Suprapubic skin (tissue), 4 donors: Measurements from ENCODE around the gene SATB2. TPM values are rescaled to one million over a fixed set of nuclear protein-coding genes. Genes with fewer than 3 reads are reported as not detected.

Source experiments
- DNase-seq, 2 donors: peaks; one replicate each; pipeline ENCODE4 v3.0.0-alpha.2; 2019; ENCODE audit warnings: low spot score in 2 of 2
- H3K27ac ChIP-seq: fragments of 200-600 bp; sonication (generic); one replicate; pipeline ENCODE4 v1.5.1; 2019
- H3K27me3 ChIP-seq: fragments of 200-600 bp; sonication (generic); one replicate; pipeline ENCODE4 v1.5.1; 2019
- H3K36me3 ChIP-seq: fragments of 200-600 bp; sonication (generic); one replicate; pipeline ENCODE4 v1.5.1; 2019
- H3K4me1 ChIP-seq: fragments of 200-600 bp; sonication (generic); one replicate; pipeline ENCODE4 v1.5.1; 2019
- H3K4me3 ChIP-seq: fragments of 200-600 bp; sonication (generic); one replicate; pipeline ENCODE4 v1.5.1; 2019; ENCODE audit warnings: mild to moderate bottlenecking
- H3K9me3 ChIP-seq: fragments of 200-600 bp; sonication (generic); one replicate; pipeline ENCODE4 v1.5.1; 2019
- CTCF ChIP-seq, 2 donors: fragments of 200-600 bp in 1 of 2; fragments of 450-650 bp in 1 of 2; sonication (generic) in 1 of 2; IDR thresholded peaks; one replicate each; pipeline ENCODE4 v1.5.1; 2016 to 2019; ENCODE audit warnings: antibody characterized with exemption in 2 of 2, mild to moderate bottlenecking in 1 of 2, moderate library complexity in 1 of 2
- EP300 ChIP-seq: sonication (generic); formaldehyde crosslinking; IDR thresholded peaks from one replicate; pipeline ENCODE4 v1.6.1; 2017; ENCODE audit warnings: antibody characterized with exemption
- POLR2A ChIP-seq, 2 donors: fragments of 450-650 bp; IDR thresholded peaks; one replicate each; pipeline ENCODE4 v1.6.1; 2017; ENCODE audit warnings: antibody characterized with exemption in 2 of 2, mild to moderate bottlenecking in 2 of 2, moderate library complexity in 2 of 2
- POLR2AphosphoS5 ChIP-seq, 3 donors: sonication (generic); formaldehyde crosslinking; IDR thresholded peaks; one replicate each; pipeline ENCODE4 v1.6.1; 2017; ENCODE audit warnings: antibody characterized with exemption in 3 of 3
- WGBS: methylation state at CpG from one replicate; pipeline ENCODE4 v1.1.5; 2018; 5-methylcytosine and 5-hydroxymethylcytosine counted together
- total RNA-seq, 4 donors: library from RNA; depleted of rRNA; stranded (reverse); fragments of >200 nt; gene quantifications; one replicate each; pipeline ENCODE4 v1.1.0, GENCODE V29; 2016

SATB2 gene
- total RNA-seq, 4 donors from 2014 or later = 2.9 to 12.1 (median 3.9) TPM

GRCh38 chr2:199308567-199308966 is 149.2 kb downstream of the SATB2 start:
- TF ChIP-seq EP300 (no peak), CTCF (IDR thresholded peaks at IDR 0.05) (no peak), POLR2AphosphoS5 (IDR thresholded peaks at IDR 0.05) (no peak), POLR2A (IDR thresholded peaks at IDR 0.05) (no peak)
- 96% methylated on average over 14 of the region's 14 CpGs for WGBS
- H3K27ac ChIP-seq = no peak overlapping the region
- H3K9me3 ChIP-seq = no peaks in the 10 kb centered on the region
- no peaks in the 10 kb centered on the region for H3K27me3 ChIP-seq
- no peaks in the 10 kb centered on the region for H3K4me1 ChIP-seq
- no peaks in the 10 kb centered on the region for H3K36me3 ChIP-seq
- no peak overlapping the region for H3K4me3 ChIP-seq
- no peak for DNase-seq

GRCh38 chr2:199307461-199307860 is 150.3 kb downstream of the SATB2 start:
- Histone ChIP-seq H3K4me3 (no peak overlapping the region), H3K9me3 (no peaks in the 10 kb centered on the region), H3K27ac (no peak overlapping the region), H3K4me1 (no peaks in the 10 kb centered on the region), H3K36me3 (no peaks in the 10 kb centered on the region), H3K27me3 (no peaks in the 10 kb centered on the region)
- DNase-seq = no peak
- 85% methylated on average over 1 of the region's 1 CpG for WGBS
- TF ChIP-seq EP300 (no peak), POLR2AphosphoS5 (IDR thresholded peaks at IDR 0.05) (no peak), POLR2A (IDR thresholded peaks at IDR 0.05) (no peak), CTCF (IDR thresholded peaks at IDR 0.05) (no peak)

- WGBS = 79% methylated on average over 3 of the region's 3 CpGs
These were observed 151.6 kb downstream of the SATB2 start for GRCh38 chr2:199306116-199306515.

GRCh38 chr2:199303728-199304177 is 154.0 kb downstream of the SATB2 start:
- H3K27ac ChIP-seq = no peak overlapping the region
- H3K36me3 ChIP-seq = no peaks in the 10 kb centered on the region
- no peaks in the 10 kb centered on the region for H3K27me3 ChIP-seq
- no peak for DNase-seq
- 56% methylated on average over 6 of the region's 6 CpGs for WGBS
- H3K4me3 ChIP-seq = no peak overlapping the region
- TF ChIP-seq CTCF (IDR thresholded peaks at IDR 0.05) (no peak), POLR2AphosphoS5 (IDR thresholded peaks at IDR 0.05) (no peak), POLR2A (IDR thresholded peaks at IDR 0.05) (no peak), EP300 (no peak)
- H3K4me1 ChIP-seq = no peaks in the 10 kb centered on the region
- no peaks in the 10 kb centered on the region for H3K9me3 ChIP-seq

More at GRCh38 chr2:199306116-199306515, 151.6 kb downstream of the SATB2 start:
- Histone ChIP-seq H3K9me3 (no peaks in the 10 kb centered on the region), H3K4me3 (no peak overlapping the region), H3K27me3 (no peaks in the 10 kb centered on the region), H3K27ac (no peak overlapping the region), H3K36me3 (no peaks in the 10 kb centered on the region), H3K4me1 (no peaks in the 10 kb centered on the region)
- DNase-seq = no peak
- TF ChIP-seq CTCF (IDR thresholded peaks at IDR 0.05) (no peak), EP300 (no peak), POLR2A (IDR thresholded peaks at IDR 0.05) (no peak), POLR2AphosphoS5 (IDR thresholded peaks at IDR 0.05) (no peak)

GRCh38 chr2:199302851-199303250 is 154.9 kb downstream of the SATB2 start:
- H3K4me1 ChIP-seq = no peaks in the 10 kb centered on the region
- no peaks in the 10 kb centered on the region for H3K36me3 ChIP-seq
- H3K9me3 ChIP-seq = no peaks in the 10 kb centered on the region
- no peak overlapping the region for H3K27ac ChIP-seq
- DNase-seq = no peak
- no peak overlapping the region for H3K4me3 ChIP-seq
- no peaks in the 10 kb centered on the region for H3K27me3 ChIP-seq
- WGBS = 59% methylated on average over 4 of the region's 4 CpGs
- TF ChIP-seq CTCF (IDR thresholded peaks at IDR 0.05) (no peak), EP300 (no peak), POLR2AphosphoS5 (IDR thresholded peaks at IDR 0.05) (no peak), POLR2A (IDR thresholded peaks at IDR 0.05) (no peak)
